Measurements from ENCODE around the gene HNRNPC. TPM values are rescaled to one million over a fixed set of nuclear protein-coding genes. Genes with fewer than 3 reads are reported as not detected.
"Not testable (repeated sequence)": the region's sequence is repeated elsewhere in the genome, so short reads cannot be mapped to it uniquely, and the experiment has no call there.

Gene HNRNPC
- total and polyA plus RNA-seq, 2 donors (not counting 1 experiment from before 2014, with no cell fraction given), result 543 to 885 TPM

GRCh38 chr14:21298358-21298757 lies 29.1 kb upstream of the HNRNPC start:
- H3K4me3 ChIP-seq (replicated peaks in 1 of 4; ENCODE audit: control extremely low read depth in 1 of 4, insufficient read depth in 1 of 4, low read depth in 3 of 4, low read length in 4 of 4), result no peak overlapping the region
- no peaks in the 10 kb centered on the region for H3K79me2 ChIP-seq (ENCODE audit: control insufficient read depth, insufficient read depth, low read length)
- TF ChIP-seq CTCF (conservative IDR thresholded peaks at IDR 0.05 in 1 of 2, IDR thresholded peaks at IDR 0.05 in 1 of 2; ENCODE audit: low read depth in 1 of 2, low read length in 2 of 2) (no peak), EZH2 (IDR thresholded peaks at IDR 0.05; ENCODE audit: low read length, missing control alignments) (no peak)
- no peaks in the 10 kb centered on the region for H3K36me3 ChIP-seq (ENCODE audit: control insufficient read depth, insufficient read depth, low read length)
- no peak overlapping the region for H3K9ac ChIP-seq (ENCODE audit: insufficient read depth, low read length)
- no peaks in the 10 kb centered on the region for H3K4me1 ChIP-seq (ENCODE audit: control insufficient read depth, extremely low read depth, insufficient read depth, low read length)
- H3K27me3 ChIP-seq (ENCODE audit: control insufficient read depth, insufficient read depth, low read length), result peaks cover 7% of the 10 kb centered on the region
- no peak overlapping the region for H3K27ac ChIP-seq (ENCODE audit: insufficient read depth, low read length)
- no peaks in the 10 kb centered on the region for H4K20me1 ChIP-seq (ENCODE audit: control insufficient read depth, extremely low read depth, insufficient read depth, low read length)
- no peak overlapping the region for H3K4me2 ChIP-seq (ENCODE audit: extremely low read depth, insufficient read depth, low read length)
- H3K9me3 ChIP-seq (ENCODE audit: control insufficient read depth, insufficient read depth, low read depth, low read length), result no peaks in the 10 kb centered on the region
- no peak overlapping the region for H2AFZ ChIP-seq (ENCODE audit: low read length)
- DNase-seq (ENCODE audit: low read depth in 2 of 2), result no peak

- not testable (repeated sequence) for H3K4me2 ChIP-seq (ENCODE audit: extremely low read depth, insufficient read depth, low read length); H4K20me1 ChIP-seq (ENCODE audit: control insufficient read depth, extremely low read depth, insufficient read depth, low read length); H3K27me3 ChIP-seq (ENCODE audit: control insufficient read depth, insufficient read depth, low read length)
Observed at GRCh38 chr14:21294026-21294425, 24.8 kb upstream of the HNRNPC start.

GRCh38 chr14:21287168-21287567 lies 17.9 kb upstream of the HNRNPC start:
- Histone ChIP-seq H3K36me3 (ENCODE audit: control insufficient read depth, insufficient read depth, low read length) (no peaks in the 10 kb centered on the region), H3K9ac (ENCODE audit: insufficient read depth, low read length) (no peak overlapping the region), H3K4me1 (ENCODE audit: control insufficient read depth, extremely low read depth, insufficient read depth, low read length) (no peaks in the 10 kb centered on the region), H3K79me2 (ENCODE audit: control insufficient read depth, insufficient read depth, low read length) (no peaks in the 10 kb centered on the region), H2AFZ (ENCODE audit: low read length) (no peak overlapping the region), H4K20me1 (ENCODE audit: control insufficient read depth, extremely low read depth, insufficient read depth, low read length) (no peaks in the 10 kb centered on the region), H3K4me2 (ENCODE audit: extremely low read depth, insufficient read depth, low read length) (no peak overlapping the region), H3K9me3 (ENCODE audit: control insufficient read depth, insufficient read depth, low read depth, low read length) (no peaks in the 10 kb centered on the region), H3K27ac (ENCODE audit: insufficient read depth, low read length) (no peak overlapping the region), H3K4me3 (replicated peaks in 1 of 4; ENCODE audit: control extremely low read depth in 1 of 4, insufficient read depth in 1 of 4, low read depth in 3 of 4, low read length in 4 of 4) (no peak overlapping the region), H3K27me3 (ENCODE audit: control insufficient read depth, insufficient read depth, low read length) (no peaks in the 10 kb centered on the region)
- TF ChIP-seq EZH2 (IDR thresholded peaks at IDR 0.05; ENCODE audit: low read length, missing control alignments) (no peak), CTCF (conservative IDR thresholded peaks at IDR 0.05 in 1 of 2, IDR thresholded peaks at IDR 0.05 in 1 of 2; ENCODE audit: low read depth in 1 of 2, low read length in 2 of 2) (no peak)
- DNase-seq (ENCODE audit: low read depth in 2 of 2), result no peak

More at GRCh38 chr14:21294026-21294425, 24.8 kb upstream of the HNRNPC start:
- not testable (repeated sequence) for H3K27ac ChIP-seq (ENCODE audit: insufficient read depth, low read length); DNase-seq (ENCODE audit: low read depth in 2 of 2); H3K79me2 ChIP-seq (ENCODE audit: control insufficient read depth, insufficient read depth, low read length); H3K4me1 ChIP-seq (ENCODE audit: control insufficient read depth, extremely low read depth, insufficient read depth, low read length); H2AFZ ChIP-seq (ENCODE audit: low read length); H3K9me3 ChIP-seq (ENCODE audit: control insufficient read depth, insufficient read depth, low read depth, low read length); H3K4me3 ChIP-seq (replicated peaks in 1 of 4; ENCODE audit: control extremely low read depth in 1 of 4, insufficient read depth in 1 of 4, low read depth in 3 of 4, low read length in 4 of 4); H3K36me3 ChIP-seq (ENCODE audit: control insufficient read depth, insufficient read depth, low read length); H3K9ac ChIP-seq (ENCODE audit: insufficient read depth, low read length)

GRCh38 chr14:21286516-21286915 lies 17.3 kb upstream of the HNRNPC start:
- not testable (repeated sequence) for H3K36me3 ChIP-seq (ENCODE audit: control insufficient read depth, insufficient read depth, low read length); H3K79me2 ChIP-seq (ENCODE audit: control insufficient read depth, insufficient read depth, low read length); H3K9ac ChIP-seq (ENCODE audit: insufficient read depth, low read length); H4K20me1 ChIP-seq (ENCODE audit: control insufficient read depth, extremely low read depth, insufficient read depth, low read length); H3K27ac ChIP-seq (ENCODE audit: insufficient read depth, low read length); H3K4me1 ChIP-seq (ENCODE audit: control insufficient read depth, extremely low read depth, insufficient read depth, low read length); DNase-seq (ENCODE audit: low read depth in 2 of 2); H3K4me3 ChIP-seq (replicated peaks in 1 of 4; ENCODE audit: control extremely low read depth in 1 of 4, insufficient read depth in 1 of 4, low read depth in 3 of 4, low read length in 4 of 4); H3K9me3 ChIP-seq (ENCODE audit: control insufficient read depth, insufficient read depth, low read depth, low read length); H3K4me2 ChIP-seq (ENCODE audit: extremely low read depth, insufficient read depth, low read length); H2AFZ ChIP-seq (ENCODE audit: low read length); H3K27me3 ChIP-seq (ENCODE audit: control insufficient read depth, insufficient read depth, low read length)

- H3K4me1 ChIP-seq (ENCODE audit: control insufficient read depth, extremely low read depth, insufficient read depth, low read length); H3K9me3 ChIP-seq (ENCODE audit: control insufficient read depth, insufficient read depth, low read depth, low read length); H3K4me3 ChIP-seq (replicated peaks in 1 of 4; ENCODE audit: control extremely low read depth in 1 of 4, insufficient read depth in 1 of 4, low read depth in 3 of 4, low read length in 4 of 4); H3K36me3 ChIP-seq (ENCODE audit: control insufficient read depth, insufficient read depth, low read length); H3K79me2 ChIP-seq (ENCODE audit: control insufficient read depth, insufficient read depth, low read length); H2AFZ ChIP-seq (ENCODE audit: low read length); H4K20me1 ChIP-seq (ENCODE audit: control insufficient read depth, extremely low read depth, insufficient read depth, low read length); H3K27me3 ChIP-seq (ENCODE audit: control insufficient read depth, insufficient read depth, low read length); H3K27ac ChIP-seq (ENCODE audit: insufficient read depth, low read length); H3K4me2 ChIP-seq (ENCODE audit: extremely low read depth, insufficient read depth, low read length); H3K9ac ChIP-seq (ENCODE audit: insufficient read depth, low read length); DNase-seq (ENCODE audit: low read depth in 2 of 2): not testable (repeated sequence)
Observed at GRCh38 chr14:21281917-21282316, 12.7 kb upstream of the HNRNPC start.

Data from fibroblast of lung (primary cell).